NCI-H524 treated with DMSO at 0.1 percent for 48 hours (cell line): ENCODE results near the gene CUX1.
A peak's percentile ranks its signal among the peaks of the same experiment; 100 is the strongest.
"Not testable (repeated sequence)": the region's sequence is repeated elsewhere in the genome, so short reads cannot be mapped to it uniquely, and the experiment has no call there.

ENCODE experiments used
- DNase-seq: peaks from one replicate; lab custom pipeline; 2025; lab: John Stamatoyannopoulos, UW

The CUX1 gene

GRCh38 chr7:101854084-101854865 is 36.8 kb downstream of the CUX1 start:
- DNase-seq = no peak

GRCh38 chr7:101856473-101857357 is 39.3 kb downstream of the CUX1 start:
- peak; percentile 59 for DNase-seq

GRCh38 chr7:101857358-101857811 is 40.0 kb downstream of the CUX1 start:
- DNase-seq = no peak

GRCh38 chr7:101858437-101859385 is 41.3 kb downstream of the CUX1 start:
- DNase-seq = no peak

GRCh38 chr7:101859411-101860106 is 42.1 kb downstream of the CUX1 start:
- DNase-seq = no peak

GRCh38 chr7:101860316-101861217 is 43.1 kb downstream of the CUX1 start:
- DNase-seq = no peak

- DNase-seq = no peak
Measured at GRCh38 chr7:101861218-101861775, 43.9 kb downstream of the CUX1 start.

- DNase-seq = no peak
Measured at GRCh38 chr7:101862280-101863220, 45.1 kb downstream of the CUX1 start.

GRCh38 chr7:101863598-101863997 is 46.2 kb downstream of the CUX1 start:
- no peak for DNase-seq

GRCh38 chr7:101864039-101864438 is 46.6 kb downstream of the CUX1 start:
- no peak for DNase-seq

GRCh38 chr7:101865031-101865430 is 47.6 kb downstream of the CUX1 start:
- no peak for DNase-seq

GRCh38 chr7:101865455-101865854 is 48.0 kb downstream of the CUX1 start:
- no peak for DNase-seq

- no peak for DNase-seq
Measured at GRCh38 chr7:101866328-101866727, 48.9 kb downstream of the CUX1 start.

GRCh38 chr7:101867265-101867664 is 49.8 kb downstream of the CUX1 start:
- DNase-seq = no peak

- not testable (repeated sequence) for DNase-seq
Measured at GRCh38 chr7:101867681-101868080, 50.3 kb downstream of the CUX1 start.

- no peak for DNase-seq
Measured at GRCh38 chr7:101868191-101868950, 50.9 kb downstream of the CUX1 start.

- no peak for DNase-seq
Measured at GRCh38 chr7:101869026-101869900, 51.8 kb downstream of the CUX1 start.
